Measurements from ENCODE around the gene JCAD.

Gene JCAD

GRCh38 chr10:30056767-30057355 is 2.5 kb downstream of the JCAD start:
- Histone ChIP-seq H3K9me3 (ENCODE audit: insufficient read depth, low read depth, low read length) (no peaks in the 10 kb centered on the region), H3K4me3 (ENCODE audit: low read length) (no peak overlapping the region), H3K4me1 (ENCODE audit: insufficient read depth, low read length) (peaks cover 34% of the 10 kb centered on the region), H3K9ac (ENCODE audit: low read depth, low read length) (no peak overlapping the region), H3K27ac (ENCODE audit: low read depth, low read length) (peak overlapping the region; percentile 9; the same call in 1 of the 2 replicates), H3K27me3 (ENCODE audit: insufficient read depth, low read length) (peaks cover 33% of the 10 kb centered on the region), H3K36me3 (ENCODE audit: insufficient read depth, low read length) (no peaks in the 10 kb centered on the region)
- WGBS = 33% methylated on average over 4 of the region's 4 CpGs

- Histone ChIP-seq H3K27ac (ENCODE audit: low read depth, low read length) (peak overlapping the region; percentile 9; the same call in 1 of the 2 replicates), H3K36me3 (ENCODE audit: insufficient read depth, low read length) (no peaks in the 10 kb centered on the region), H3K27me3 (ENCODE audit: insufficient read depth, low read length) (peaks cover 33% of the 10 kb centered on the region), H3K4me3 (ENCODE audit: low read length) (no peak overlapping the region), H3K9ac (ENCODE audit: low read depth, low read length) (no peak overlapping the region), H3K4me1 (ENCODE audit: insufficient read depth, low read length) (peaks cover 34% of the 10 kb centered on the region), H3K9me3 (ENCODE audit: insufficient read depth, low read depth, low read length) (no peaks in the 10 kb centered on the region)
- 33% methylated on average over 1 of the region's 1 CpG for WGBS
These were observed 3.1 kb downstream of the JCAD start for GRCh38 chr10:30056281-30056680.

- 77% methylated on average over 2 of the region's 3 CpGs for WGBS
- H3K27ac ChIP-seq (ENCODE audit: low read depth, low read length) = no peak overlapping the region
- H3K27me3 ChIP-seq (ENCODE audit: insufficient read depth, low read length) = peaks cover 27% of the 10 kb centered on the region
- no peaks in the 10 kb centered on the region for H3K36me3 ChIP-seq (ENCODE audit: insufficient read depth, low read length)
- no peaks in the 10 kb centered on the region for H3K9me3 ChIP-seq (ENCODE audit: insufficient read depth, low read depth, low read length)
- no peak overlapping the region for H3K4me3 ChIP-seq (ENCODE audit: low read length)
- no peak overlapping the region for H3K9ac ChIP-seq (ENCODE audit: low read depth, low read length)
- H3K4me1 ChIP-seq (ENCODE audit: insufficient read depth, low read length) = peaks cover 34% of the 10 kb centered on the region
These were observed 4.1 kb downstream of the JCAD start for GRCh38 chr10:30055226-30055662.

- Histone ChIP-seq H3K4me3 (ENCODE audit: low read length) (no peak overlapping the region), H3K9ac (ENCODE audit: low read depth, low read length) (no peak overlapping the region), H3K36me3 (ENCODE audit: insufficient read depth, low read length) (no peaks in the 10 kb centered on the region), H3K27ac (ENCODE audit: low read depth, low read length) (no peak overlapping the region), H3K27me3 (ENCODE audit: insufficient read depth, low read length) (no peaks in the 10 kb centered on the region), H3K4me1 (ENCODE audit: insufficient read depth, low read length) (peaks cover 31% of the 10 kb centered on the region), H3K9me3 (ENCODE audit: insufficient read depth, low read depth, low read length) (no peaks in the 10 kb centered on the region)
- 86% methylated on average over 6 of the region's 6 CpGs for WGBS
These were observed 7.3 kb downstream of the JCAD start for GRCh38 chr10:30052062-30052461.

- Histone ChIP-seq H3K27ac (ENCODE audit: low read depth, low read length) (no peak overlapping the region), H3K9me3 (ENCODE audit: insufficient read depth, low read depth, low read length) (no peaks in the 10 kb centered on the region), H3K4me1 (ENCODE audit: insufficient read depth, low read length) (peaks cover 23% of the 10 kb centered on the region), H3K9ac (ENCODE audit: low read depth, low read length) (no peak overlapping the region), H3K27me3 (ENCODE audit: insufficient read depth, low read length) (no peaks in the 10 kb centered on the region), H3K4me3 (ENCODE audit: low read length) (no peak overlapping the region), H3K36me3 (ENCODE audit: insufficient read depth, low read length) (no peaks in the 10 kb centered on the region)
- WGBS = 72% methylated on average over 7 of the region's 8 CpGs
These were observed 8.2 kb downstream of the JCAD start for GRCh38 chr10:30051220-30051619.

GRCh38 chr10:30050411-30050810 is 9.0 kb downstream of the JCAD start:
- 90% methylated on average over 3 of the region's 3 CpGs for WGBS
- H3K9ac ChIP-seq (ENCODE audit: low read depth, low read length) = no peak overlapping the region

GRCh38 chr10:30048768-30049517 is 10.4 kb downstream of the JCAD start:
- peaks cover 12% of the 10 kb centered on the region; the same call in 1 of the 2 replicates for H3K4me1 ChIP-seq (ENCODE audit: insufficient read depth, low read length)
- no peak overlapping the region for H3K4me3 ChIP-seq (ENCODE audit: low read length)
- no peaks in the 10 kb centered on the region for H3K9me3 ChIP-seq (ENCODE audit: insufficient read depth, low read depth, low read length)
- H3K27ac ChIP-seq (ENCODE audit: low read depth, low read length) = no peak overlapping the region
- H3K36me3 ChIP-seq (ENCODE audit: insufficient read depth, low read length) = no peaks in the 10 kb centered on the region
- no peak overlapping the region for H3K9ac ChIP-seq (ENCODE audit: low read depth, low read length)
- no peaks in the 10 kb centered on the region for H3K27me3 ChIP-seq (ENCODE audit: insufficient read depth, low read length)
- 87% methylated on average over 18 of the region's 18 CpGs for whole genome bisulfite sequencing

More at GRCh38 chr10:30050411-30050810, 9.0 kb downstream of the JCAD start:
- Histone ChIP-seq H3K27me3 (ENCODE audit: insufficient read depth, low read length) (no peaks in the 10 kb centered on the region), H3K4me3 (ENCODE audit: low read length) (no peak overlapping the region), H3K27ac (ENCODE audit: low read depth, low read length) (no peak overlapping the region), H3K36me3 (ENCODE audit: insufficient read depth, low read length) (no peaks in the 10 kb centered on the region), H3K9me3 (ENCODE audit: insufficient read depth, low read depth, low read length) (no peaks in the 10 kb centered on the region), H3K4me1 (ENCODE audit: insufficient read depth, low read length) (peaks cover 15% of the 10 kb centered on the region; the same call in 1 of the 2 replicates)

- no peak overlapping the region for H3K9ac ChIP-seq (ENCODE audit: low read depth, low read length)
- 96% methylated on average over 11 of the region's 11 CpGs for WGBS
- no peak overlapping the region for H3K4me3 ChIP-seq (ENCODE audit: low read length)
- peaks cover 12% of the 10 kb centered on the region; the same call in 1 of the 2 replicates for H3K4me1 ChIP-seq (ENCODE audit: insufficient read depth, low read length)
- no peaks in the 10 kb centered on the region for H3K9me3 ChIP-seq (ENCODE audit: insufficient read depth, low read depth, low read length)
- no peaks in the 10 kb centered on the region for H3K36me3 ChIP-seq (ENCODE audit: insufficient read depth, low read length)
- no peak overlapping the region for H3K27ac ChIP-seq (ENCODE audit: low read depth, low read length)
- H3K27me3 ChIP-seq (ENCODE audit: insufficient read depth, low read length) = no peaks in the 10 kb centered on the region
These were observed 11.4 kb downstream of the JCAD start for GRCh38 chr10:30047924-30048531.

- no peaks in the 10 kb centered on the region for H3K27me3 ChIP-seq (ENCODE audit: insufficient read depth, low read length)
- H3K9ac ChIP-seq (ENCODE audit: low read depth, low read length) = no peak overlapping the region
- no peaks in the 10 kb centered on the region for H3K9me3 ChIP-seq (ENCODE audit: insufficient read depth, low read depth, low read length)
- H3K4me3 ChIP-seq (ENCODE audit: low read length) = no peak overlapping the region
- no peak overlapping the region for H3K27ac ChIP-seq (ENCODE audit: low read depth, low read length)
- 96% methylated on average over 21 of the region's 21 CpGs for WGBS
- peaks cover 12% of the 10 kb centered on the region; the same call in 1 of the 2 replicates for H3K4me1 ChIP-seq (ENCODE audit: insufficient read depth, low read length)
- H3K36me3 ChIP-seq (ENCODE audit: insufficient read depth, low read length) = no peaks in the 10 kb centered on the region
These were observed 12.0 kb downstream of the JCAD start for GRCh38 chr10:30047430-30047829.

- Histone ChIP-seq H3K27me3 (ENCODE audit: insufficient read depth, low read length) (no peaks in the 10 kb centered on the region), H3K36me3 (ENCODE audit: insufficient read depth, low read length) (no peaks in the 10 kb centered on the region), H3K9me3 (ENCODE audit: insufficient read depth, low read depth, low read length) (no peaks in the 10 kb centered on the region), H3K27ac (ENCODE audit: low read depth, low read length) (no peak overlapping the region), H3K4me1 (ENCODE audit: insufficient read depth, low read length) (peaks cover 12% of the 10 kb centered on the region; the same call in 1 of the 2 replicates), H3K4me3 (ENCODE audit: low read length) (no peak overlapping the region), H3K9ac (ENCODE audit: low read depth, low read length) (no peak overlapping the region)
- WGBS = 83% methylated on average over 3 of the region's 3 CpGs
These were observed 12.9 kb downstream of the JCAD start for GRCh38 chr10:30046476-30046875.

- Histone ChIP-seq H3K4me3 (ENCODE audit: low read length) (no peak overlapping the region), H3K9me3 (ENCODE audit: insufficient read depth, low read depth, low read length) (no peaks in the 10 kb centered on the region), H3K36me3 (ENCODE audit: insufficient read depth, low read length) (no peaks in the 10 kb centered on the region), H3K9ac (ENCODE audit: low read depth, low read length) (no peak overlapping the region), H3K4me1 (ENCODE audit: insufficient read depth, low read length) (peaks cover 12% of the 10 kb centered on the region; the same call in 1 of the 2 replicates), H3K27ac (ENCODE audit: low read depth, low read length) (no peak overlapping the region), H3K27me3 (ENCODE audit: insufficient read depth, low read length) (no peaks in the 10 kb centered on the region)
- 88% methylated on average over 7 of the region's 7 CpGs for WGBS
These were observed 13.4 kb downstream of the JCAD start for GRCh38 chr10:30045961-30046360.
